ENCODE results near the gene GOLM1. TPM values are rescaled to one million over a fixed set of nuclear protein-coding genes. Genes with fewer than 3 reads are reported as not detected.

Gene GOLM1
- total RNA-seq, 1 donor from 2014 or later, result 111 TPM

GRCh38 chr9:86073839-86074238 lies 25.5 kb downstream of the GOLM1 start:
- Mint-ChIP-seq H3K4me1 (no peaks in the 10 kb centered on the region), H3K27me3 (ENCODE audit: low read depth) (no peaks in the 10 kb centered on the region), H3K4me3 (no peak overlapping the region), H3K27ac (ENCODE audit: unreplicated experiment) (no peak overlapping the region), H3K36me3 (ENCODE audit: low read depth) (peaks cover 7% of the 10 kb centered on the region), H3K9me3 (no peaks in the 10 kb centered on the region)
- DNase-seq (ENCODE audit: low read depth, low spot score), result no peak
- TF ChIP-seq CTCF (conservative IDR thresholded peaks at IDR 0.05), result no peak

- no peak overlapping the region for H3K27ac Mint-ChIP-seq (ENCODE audit: unreplicated experiment)
- no peaks in the 10 kb centered on the region for H3K27me3 Mint-ChIP-seq (ENCODE audit: low read depth)
Observed at GRCh38 chr9:86072394-86072877, 26.9 kb downstream of the GOLM1 start.

GRCh38 chr9:86069206-86069869 lies 30.0 kb downstream of the GOLM1 start:
- Mint-ChIP-seq H3K36me3 (ENCODE audit: low read depth) (peaks cover 4% of the 10 kb centered on the region), H3K27ac (ENCODE audit: unreplicated experiment) (no peak overlapping the region), H3K27me3 (ENCODE audit: low read depth) (no peaks in the 10 kb centered on the region), H3K4me3 (no peak overlapping the region), H3K4me1 (no peaks in the 10 kb centered on the region), H3K9me3 (no peaks in the 10 kb centered on the region)
- no peak for DNase-seq (ENCODE audit: low read depth, low spot score)
- TF ChIP-seq CTCF (conservative IDR thresholded peaks at IDR 0.05), result no peak

More at GRCh38 chr9:86072394-86072877, 26.9 kb downstream of the GOLM1 start:
- DNase-seq (ENCODE audit: low read depth, low spot score), result no peak
- no peak overlapping the region for H3K4me3 Mint-ChIP-seq
- no peaks in the 10 kb centered on the region for H3K9me3 Mint-ChIP-seq
- TF ChIP-seq CTCF (conservative IDR thresholded peaks at IDR 0.05), result no peak
- H3K4me1 Mint-ChIP-seq, result no peaks in the 10 kb centered on the region
- no peaks in the 10 kb centered on the region for H3K36me3 Mint-ChIP-seq (ENCODE audit: low read depth)

GRCh38 chr9:86064220-86064619 lies 35.1 kb downstream of the GOLM1 start:
- no peaks in the 10 kb centered on the region for H3K9me3 Mint-ChIP-seq
- peaks cover 5% of the 10 kb centered on the region for H3K36me3 Mint-ChIP-seq (ENCODE audit: low read depth)
- H3K4me1 Mint-ChIP-seq, result no peaks in the 10 kb centered on the region
- H3K4me3 Mint-ChIP-seq, result no peak overlapping the region
- TF ChIP-seq CTCF (conservative IDR thresholded peaks at IDR 0.05), result no peak
- H3K27ac Mint-ChIP-seq (ENCODE audit: unreplicated experiment), result no peak overlapping the region
- DNase-seq (ENCODE audit: low read depth, low spot score), result no peak
- H3K27me3 Mint-ChIP-seq (ENCODE audit: low read depth), result no peaks in the 10 kb centered on the region

- Mint-ChIP-seq H3K36me3 (ENCODE audit: low read depth) (peaks cover 8% of the 10 kb centered on the region), H3K4me1 (no peaks in the 10 kb centered on the region), H3K27ac (ENCODE audit: unreplicated experiment) (no peak overlapping the region), H3K4me3 (no peak overlapping the region), H3K27me3 (ENCODE audit: low read depth) (no peaks in the 10 kb centered on the region), H3K9me3 (no peaks in the 10 kb centered on the region)
- no peak for DNase-seq (ENCODE audit: low read depth, low spot score)
- TF ChIP-seq CTCF (conservative IDR thresholded peaks at IDR 0.05), result no peak
Observed at GRCh38 chr9:86062845-86063693, 36.3 kb downstream of the GOLM1 start.
